SH-SY5Y (cell line): ENCODE data around the gene OAS2.

Source experiments
- GATA2 ChIP-seq: IDR thresholded peaks from 2 replicates; pipeline ENCODE4 v1.6.1; 2011; ENCODE audit warnings: mild to moderate bottlenecking, low read depth, low read length
- GATA3 ChIP-seq: IDR thresholded peaks from 2 replicates; pipeline ENCODE4 v1.6.1; 2011; ENCODE audit warnings: low read depth, mild to moderate bottlenecking, low read length, moderate library complexity

OAS2 gene

GRCh38 chr12:112986291-112986800 is 8.0 kb downstream of the OAS2 start:
- TF ChIP-seq GATA2 (no peak), GATA3 (no peak)

GRCh38 chr12:112987561-112987960 is 9.2 kb downstream of the OAS2 start:
- no peak for TF ChIP-seq GATA2
- TF ChIP-seq GATA3, result no peak

GRCh38 chr12:112988224-112988623 is 9.9 kb downstream of the OAS2 start:
- no peak for TF ChIP-seq GATA2
- TF ChIP-seq GATA3, result no peak

GRCh38 chr12:112989806-112990205 is 11.5 kb downstream of the OAS2 start:
- TF ChIP-seq GATA3 (no peak), GATA2 (no peak)

GRCh38 chr12:112992541-112993398 is 14.5 kb downstream of the OAS2 start:
- TF ChIP-seq GATA3, result no peak
- no peak for TF ChIP-seq GATA2

- TF ChIP-seq GATA2 (peak; percentile 58; the same call in 1 of the 2 replicates), GATA3 (peak; percentile 25; the same call in 1 of the 2 replicates)
Observed at GRCh38 chr12:112995008-112995407, 16.7 kb downstream of the OAS2 start.

- TF ChIP-seq GATA3, result no peak
- no peak for TF ChIP-seq GATA2
Observed at GRCh38 chr12:112996501-112996900, 18.2 kb downstream of the OAS2 start.

GRCh38 chr12:112997506-112997905 is 19.2 kb downstream of the OAS2 start:
- TF ChIP-seq GATA2 (no peak), GATA3 (no peak)

- TF ChIP-seq GATA3 (no peak), GATA2 (no peak)
Observed at GRCh38 chr12:112998987-112999767, 20.9 kb downstream of the OAS2 start.

- TF ChIP-seq GATA2 (no peak), GATA3 (no peak)
Observed at GRCh38 chr12:113000433-113000832, 22.1 kb downstream of the OAS2 start.

GRCh38 chr12:113002155-113002554 is 23.8 kb downstream of the OAS2 start:
- TF ChIP-seq GATA3 (no peak), GATA2 (no peak)

- TF ChIP-seq GATA2 (no peak), GATA3 (no peak)
Observed at GRCh38 chr12:113002676-113003075, 24.4 kb downstream of the OAS2 start.

GRCh38 chr12:113003636-113004035 is 25.3 kb downstream of the OAS2 start:
- TF ChIP-seq GATA2 (no peak), GATA3 (no peak)

- TF ChIP-seq GATA2 (no peak), GATA3 (no peak)
Observed at GRCh38 chr12:113005762-113006161, 27.4 kb downstream of the OAS2 start.

- TF ChIP-seq GATA2 (no peak), GATA3 (no peak)
Observed at GRCh38 chr12:113006206-113006605, 27.9 kb downstream of the OAS2 start.

- TF ChIP-seq GATA3 (no peak), GATA2 (no peak)
Observed at GRCh38 chr12:113006641-113007040, 28.3 kb downstream of the OAS2 start.

- TF ChIP-seq GATA3 (no peak), GATA2 (no peak)
Observed at GRCh38 chr12:113007166-113007565, 28.8 kb downstream of the OAS2 start.
